Measurements from ENCODE around the gene ZNF71.

Gene ZNF71

DNA sequence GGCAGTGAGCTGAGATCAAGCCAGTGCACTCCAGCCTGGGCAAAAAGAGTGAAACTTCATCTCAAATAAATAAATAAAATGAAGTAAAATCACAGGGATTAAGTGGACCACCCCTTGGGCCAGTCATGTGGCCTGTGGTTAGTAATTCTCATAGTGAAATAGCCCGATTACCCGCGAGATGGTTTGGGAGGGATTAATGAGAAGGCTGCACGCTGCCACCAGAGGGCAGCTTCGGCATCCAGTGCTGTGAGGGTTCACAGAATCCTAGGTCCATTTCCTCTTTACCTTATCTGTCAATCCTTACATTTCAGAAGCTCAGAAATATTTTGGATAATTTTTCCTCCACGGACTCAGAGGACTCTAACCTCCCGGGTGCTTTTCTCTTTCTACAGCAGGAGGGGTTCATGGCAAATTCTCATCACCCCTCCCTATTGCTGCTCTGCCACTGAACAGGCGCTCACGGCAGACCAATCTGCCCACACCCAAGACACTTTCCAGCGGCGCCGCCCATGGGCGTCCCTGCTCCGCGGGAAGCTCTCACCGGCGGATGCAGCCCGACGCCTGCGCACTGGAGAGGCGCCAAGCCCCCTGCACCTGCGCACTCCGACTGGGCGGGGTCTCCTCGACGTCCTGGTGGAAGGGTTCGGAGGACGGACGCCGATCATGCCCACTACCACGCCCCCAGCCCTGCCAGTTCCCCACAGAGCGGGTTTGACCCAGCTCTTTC is 65.4 kb downstream of the ZNF71 start:
- H3K9me2 ChIP-seq (replicated peaks; ENCODE audit: insufficient read depth, low read length), result no peaks in the 10 kb centered on the region
- no peak for DNase-seq
- H3K36me3 ChIP-seq (replicated peaks; ENCODE audit: insufficient read depth, low read length), result no peaks in the 10 kb centered on the region
- no peak overlapping the region for H3K9ac ChIP-seq (ENCODE audit: low read length)
- no peaks in the 10 kb centered on the region for H4K20me1 ChIP-seq (ENCODE audit: insufficient read depth, low read length)
- no peaks in the 10 kb centered on the region for H3F3A ChIP-seq (ENCODE audit: insufficient read depth, low read length)
- no peak overlapping the region for H2AFZ ChIP-seq (ENCODE audit: low read length)
- no peak for TF ChIP-seq EZH2 (optimal IDR thresholded peaks at IDR 0.05; ENCODE audit: low read depth, low read length)
- TF ChIP-seq, protein P1, sequence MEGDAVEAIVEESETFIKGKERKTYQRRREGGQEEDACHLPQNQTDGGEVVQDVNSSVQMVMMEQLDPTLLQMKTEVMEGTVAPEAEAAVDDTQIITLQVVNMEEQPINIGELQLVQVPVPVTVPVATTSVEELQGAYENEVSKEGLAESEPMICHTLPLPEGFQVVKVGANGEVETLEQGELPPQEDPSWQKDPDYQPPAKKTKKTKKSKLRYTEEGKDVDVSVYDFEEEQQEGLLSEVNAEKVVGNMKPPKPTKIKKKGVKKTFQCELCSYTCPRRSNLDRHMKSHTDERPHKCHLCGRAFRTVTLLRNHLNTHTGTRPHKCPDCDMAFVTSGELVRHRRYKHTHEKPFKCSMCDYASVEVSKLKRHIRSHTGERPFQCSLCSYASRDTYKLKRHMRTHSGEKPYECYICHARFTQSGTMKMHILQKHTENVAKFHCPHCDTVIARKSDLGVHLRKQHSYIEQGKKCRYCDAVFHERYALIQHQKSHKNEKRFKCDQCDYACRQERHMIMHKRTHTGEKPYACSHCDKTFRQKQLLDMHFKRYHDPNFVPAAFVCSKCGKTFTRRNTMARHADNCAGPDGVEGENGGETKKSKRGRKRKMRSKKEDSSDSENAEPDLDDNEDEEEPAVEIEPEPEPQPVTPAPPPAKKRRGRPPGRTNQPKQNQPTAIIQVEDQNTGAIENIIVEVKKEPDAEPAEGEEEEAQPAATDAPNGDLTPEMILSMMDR (IDR thresholded peaks at IDR 0.05; ENCODE audit: low read length), result 0 out of 2 replicates have a peak, but pooled peaks have one; percentile 7
- H3K27ac ChIP-seq (ENCODE audit: low read length), result no peak overlapping the region
- no peaks in the 10 kb centered on the region for H3K27me3 ChIP-seq (replicated peaks; ENCODE audit: insufficient read depth, low read length)
- H3K4me3 ChIP-seq (ENCODE audit: low read length), result no peak overlapping the region
- no peaks in the 10 kb centered on the region for H3K9me3 ChIP-seq (replicated peaks; ENCODE audit: insufficient read depth, low read length)
- no peak overlapping the region for H3K4me2 ChIP-seq (ENCODE audit: low read depth, low read length)
- H3K79me2 ChIP-seq (ENCODE audit: low read length), result no peaks in the 10 kb centered on the region
- H3K4me1 ChIP-seq (ENCODE audit: low read length), result no peaks in the 10 kb centered on the region

DNA sequence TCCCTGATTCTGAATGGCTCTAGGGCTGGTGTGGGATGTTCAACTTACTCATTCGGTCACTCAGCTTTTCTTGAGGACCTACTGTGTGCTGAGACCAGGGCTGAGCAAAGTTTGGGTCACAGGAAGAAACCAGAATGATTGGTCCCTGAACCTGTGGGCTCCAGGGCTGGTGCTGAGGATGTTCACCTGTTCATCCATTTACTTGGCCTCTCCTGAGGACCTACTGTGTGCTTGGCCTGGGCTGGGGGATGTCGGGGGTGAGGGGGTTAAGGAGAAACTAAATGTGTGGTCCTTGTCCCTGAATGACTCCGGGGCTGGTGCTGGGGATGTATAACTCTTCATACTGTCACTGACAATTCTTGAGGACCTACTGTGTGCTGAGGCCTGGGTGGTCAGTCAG is 66.1 kb downstream of the ZNF71 start:
- H3K4me1 ChIP-seq (ENCODE audit: low read length), result no peaks in the 10 kb centered on the region
- H3K27ac ChIP-seq (ENCODE audit: low read length), result no peak overlapping the region
- H3K79me2 ChIP-seq (ENCODE audit: low read length), result no peaks in the 10 kb centered on the region
- TF ChIP-seq EZH2phosphoT487 (IDR thresholded peaks at IDR 0.05; ENCODE audit: low read length), result no peak
- TF ChIP-seq, protein P1 (IDR thresholded peaks at IDR 0.05; ENCODE audit: low read length), result no peak
- no peak for TF ChIP-seq EZH2 (optimal IDR thresholded peaks at IDR 0.05; ENCODE audit: low read depth, low read length)
- H3F3A ChIP-seq (ENCODE audit: insufficient read depth, low read length), result no peaks in the 10 kb centered on the region
- no peak overlapping the region for H3K4me3 ChIP-seq (ENCODE audit: low read length)
- no peaks in the 10 kb centered on the region for H3K9me3 ChIP-seq (replicated peaks; ENCODE audit: insufficient read depth, low read length)
- H3K27me3 ChIP-seq (replicated peaks; ENCODE audit: insufficient read depth, low read length), result no peaks in the 10 kb centered on the region
- H3K9me2 ChIP-seq (replicated peaks; ENCODE audit: insufficient read depth, low read length), result no peaks in the 10 kb centered on the region
- no peak overlapping the region for H2AFZ ChIP-seq (ENCODE audit: low read length)
- no peaks in the 10 kb centered on the region for H3K36me3 ChIP-seq (replicated peaks; ENCODE audit: insufficient read depth, low read length)
- DNase-seq, result no peak
- no peak overlapping the region for H3K9ac ChIP-seq (ENCODE audit: low read length)
- H4K20me1 ChIP-seq (ENCODE audit: insufficient read depth, low read length), result no peaks in the 10 kb centered on the region
- H3K4me2 ChIP-seq (ENCODE audit: low read depth, low read length), result no peak overlapping the region

DNA sequence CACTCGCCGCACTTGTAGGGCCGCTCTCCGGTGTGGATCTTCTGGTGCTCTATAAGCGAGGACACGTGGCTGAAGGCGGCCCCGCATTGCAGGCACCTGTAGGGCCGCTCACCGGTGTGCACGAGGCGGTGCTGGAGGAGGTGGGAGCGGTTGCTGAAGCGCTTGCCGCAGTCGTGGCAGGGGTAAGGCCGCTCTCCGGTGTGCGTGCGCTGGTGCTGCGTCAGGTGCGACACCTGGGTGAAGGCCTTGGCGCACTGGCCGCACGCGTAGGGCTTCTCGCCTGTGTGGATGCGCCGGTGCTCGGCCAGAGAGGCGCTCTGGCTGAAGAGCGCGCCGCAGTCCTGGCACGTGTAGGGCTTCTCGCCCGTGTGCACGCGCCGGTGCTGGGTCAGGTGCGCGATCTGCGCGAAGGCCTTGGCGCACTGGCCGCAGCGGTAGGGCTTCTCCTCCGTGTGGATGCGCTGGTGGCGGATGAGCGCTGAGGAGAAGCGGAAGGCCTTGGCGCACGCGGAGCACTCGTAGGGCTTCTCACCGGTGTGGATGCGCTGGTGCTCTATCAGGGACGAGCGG is 68.9 kb downstream of the ZNF71 start:
- Histone ChIP-seq H3K4me2 (ENCODE audit: low read depth, low read length) (no peak overlapping the region), H3K4me1 (ENCODE audit: low read length) (no peaks in the 10 kb centered on the region), H4K20me1 (ENCODE audit: insufficient read depth, low read length) (no peaks in the 10 kb centered on the region), H3F3A (ENCODE audit: insufficient read depth, low read length) (no peaks in the 10 kb centered on the region), H2AFZ (ENCODE audit: low read length) (no peak overlapping the region), H3K27me3 (replicated peaks; ENCODE audit: insufficient read depth, low read length) (no peaks in the 10 kb centered on the region), H3K9me3 (replicated peaks; ENCODE audit: insufficient read depth, low read length) (no peaks in the 10 kb centered on the region), H3K4me3 (ENCODE audit: low read length) (no peak overlapping the region), H3K79me2 (ENCODE audit: low read length) (no peaks in the 10 kb centered on the region), H3K9me2 (replicated peaks; ENCODE audit: insufficient read depth, low read length) (no peaks in the 10 kb centered on the region), H3K36me3 (replicated peaks; ENCODE audit: insufficient read depth, low read length) (no peaks in the 10 kb centered on the region), H3K27ac (ENCODE audit: low read length) (no peak overlapping the region), H3K9ac (ENCODE audit: low read length) (no peak overlapping the region)
- TF ChIP-seq, protein P1 (IDR thresholded peaks at IDR 0.05; ENCODE audit: low read length), result no peak
- no peak for TF ChIP-seq EZH2 (optimal IDR thresholded peaks at IDR 0.05; ENCODE audit: low read depth, low read length)
- DNase-seq, result no peak
